ENCODE measurements around the gene TGFBR1. TPM values are rescaled to one million over a fixed set of nuclear protein-coding genes. Genes with fewer than 3 reads are reported as not detected.

TGFBR1 gene
- total RNA-seq, 2 donors from 2014 or later, result 8.0 to 15.4 TPM

- H3K9me3 ChIP-seq, result no peaks in the 10 kb centered on the region
- no peak overlapping the region for H3K27ac ChIP-seq
- TF ChIP-seq CTCF (IDR thresholded peaks at IDR 0.05), result no peak
- no peaks in the 10 kb centered on the region for H3K36me3 ChIP-seq
- H3K4me3 ChIP-seq, result no peak overlapping the region
- H3K4me1 ChIP-seq, result peaks cover 0 to 14% of the 10 kb centered on the region in 2 donors
- no peaks in the 10 kb centered on the region for H3K27me3 ChIP-seq
- DNase-seq (ENCODE audit: low spot score), result no peak
Measured at GRCh38 chr9:99126312-99126711, 21.4 kb downstream of the TGFBR1 start.

- no peak for DNase-seq (ENCODE audit: low spot score)
- Histone ChIP-seq H3K4me3 (no peak overlapping the region), H3K27ac (no peak overlapping the region), H3K4me1 (peaks cover 0 to 13% of the 10 kb centered on the region in 2 donors), H3K9me3 (no peaks in the 10 kb centered on the region), H3K36me3 (no peaks in the 10 kb centered on the region), H3K27me3 (no peaks in the 10 kb centered on the region)
- TF ChIP-seq CTCF (IDR thresholded peaks at IDR 0.05), result no peak
Measured at GRCh38 chr9:99127356-99128132, 22.6 kb downstream of the TGFBR1 start.

- no peak overlapping the region for H3K4me3 ChIP-seq
- no peaks in the 10 kb centered on the region for H3K27me3 ChIP-seq
- no peaks in the 10 kb centered on the region for H3K36me3 ChIP-seq
- TF ChIP-seq CTCF (IDR thresholded peaks at IDR 0.05), result no peak
- peaks cover 0 to 13% of the 10 kb centered on the region in 2 donors for H3K4me1 ChIP-seq
- no peak overlapping the region for H3K27ac ChIP-seq
- DNase-seq (ENCODE audit: low spot score), result no peak
- H3K9me3 ChIP-seq, result no peaks in the 10 kb centered on the region
Measured at GRCh38 chr9:99128133-99128406, 23.2 kb downstream of the TGFBR1 start.

DNA sequence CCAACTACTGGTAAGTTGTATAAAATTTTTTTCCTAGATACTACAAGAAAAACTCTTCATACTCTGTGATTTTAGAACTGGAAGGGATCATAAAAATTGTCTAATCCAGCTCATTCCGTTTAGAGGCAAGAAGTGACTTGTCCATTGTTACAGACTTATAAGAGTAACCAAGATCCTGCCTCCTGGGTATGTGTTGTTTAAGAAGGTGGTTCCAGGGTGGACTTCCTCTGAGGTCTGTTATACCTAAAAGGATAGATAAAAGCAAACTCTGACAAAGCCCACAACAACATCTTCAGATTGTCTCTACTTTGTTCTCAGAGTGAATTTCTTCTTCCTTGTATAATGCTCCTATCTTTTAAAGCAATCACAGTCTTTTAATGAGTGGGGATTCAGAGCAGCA, 24.2 kb downstream of the TGFBR1 start:
- Histone ChIP-seq H3K4me1 (peaks cover 0 to 13% of the 10 kb centered on the region in 2 donors), H3K9me3 (no peaks in the 10 kb centered on the region), H3K36me3 (no peaks in the 10 kb centered on the region), H3K27me3 (no peaks in the 10 kb centered on the region), H3K4me3 (no peak overlapping the region), H3K27ac (no peak overlapping the region)
- DNase-seq (ENCODE audit: low spot score), result no peak
- no peak for TF ChIP-seq CTCF (IDR thresholded peaks at IDR 0.05)

GRCh38 chr9:99130069-99130468, 25.2 kb downstream of the TGFBR1 start:
- DNase-seq (ENCODE audit: low spot score), result no peak
- no peak for TF ChIP-seq CTCF (IDR thresholded peaks at IDR 0.05)
- Histone ChIP-seq H3K9me3 (no peaks in the 10 kb centered on the region), H3K27me3 (no peaks in the 10 kb centered on the region), H3K4me1 (peaks cover 0 to 13% of the 10 kb centered on the region in 2 donors), H3K27ac (no peak overlapping the region), H3K4me3 (no peak overlapping the region), H3K36me3 (no peaks in the 10 kb centered on the region)

GRCh38 chr9:99133145-99133544, 28.2 kb downstream of the TGFBR1 start:
- no peaks in the 10 kb centered on the region for H3K27me3 ChIP-seq
- no peak for DNase-seq (ENCODE audit: low spot score)
- H3K27ac ChIP-seq, result no peak overlapping the region
- H3K9me3 ChIP-seq, result no peaks in the 10 kb centered on the region
- no peak for TF ChIP-seq CTCF (IDR thresholded peaks at IDR 0.05)
- H3K36me3 ChIP-seq, result no peaks in the 10 kb centered on the region
- no peak overlapping the region for H3K4me3 ChIP-seq
- H3K4me1 ChIP-seq, result no peaks in the 10 kb centered on the region

Data from right atrium auricular region (tissue), 2 donors.